ENCODE data around the gene TRMT10C.

DNA sequence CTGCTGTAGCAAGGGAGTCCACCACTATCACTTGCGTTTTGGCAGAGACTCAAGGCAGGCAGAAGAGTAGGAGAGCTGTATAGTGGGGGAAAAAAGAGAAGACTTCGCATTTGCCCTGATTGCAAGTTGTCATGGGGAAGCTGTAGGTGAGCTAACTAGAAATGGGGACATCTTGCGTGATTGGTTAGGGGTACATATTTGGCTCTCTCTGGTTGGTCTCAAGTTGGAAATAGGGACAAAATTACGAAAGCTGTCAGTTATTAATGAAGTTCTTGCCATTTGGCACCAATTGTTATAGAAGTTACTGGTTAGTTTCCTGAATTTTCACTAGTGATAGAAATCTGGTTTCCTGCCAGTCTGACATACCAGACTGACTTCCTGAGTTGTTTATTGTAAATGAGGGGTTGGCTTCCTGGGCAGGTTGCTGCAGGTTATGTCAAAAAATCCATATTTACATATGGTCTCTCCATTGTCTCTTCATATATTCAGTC lies 40.4 kb upstream of the TRMT10C start:
- TF ChIP-seq TAF1 (IDR thresholded peaks at IDR 0.05; ENCODE audit: borderline replicate concordance, insufficient read depth, low read length) (no peak), POLR2AphosphoS5 (IDR thresholded peaks at IDR 0.05; ENCODE audit: low read depth, low read length) (no peak)

All from PFSK-1 (cell line).